C4-2B (cell line): Measurements from ENCODE around the gene ID3.

Source experiments
- ZFX ChIP-seq: fragments of 450-650 bp; IDR thresholded peaks from 2 replicates; pipeline ENCODE4 v1.6.1; 2017
- TF ChIP-seq, protein P1 (sequence below): fragments of 450-650 bp; conservative IDR thresholded peaks from 2 replicates; pipeline ENCODE4 v1.5.1; 2017; ENCODE audit warnings: mild to moderate bottlenecking

DNA sequence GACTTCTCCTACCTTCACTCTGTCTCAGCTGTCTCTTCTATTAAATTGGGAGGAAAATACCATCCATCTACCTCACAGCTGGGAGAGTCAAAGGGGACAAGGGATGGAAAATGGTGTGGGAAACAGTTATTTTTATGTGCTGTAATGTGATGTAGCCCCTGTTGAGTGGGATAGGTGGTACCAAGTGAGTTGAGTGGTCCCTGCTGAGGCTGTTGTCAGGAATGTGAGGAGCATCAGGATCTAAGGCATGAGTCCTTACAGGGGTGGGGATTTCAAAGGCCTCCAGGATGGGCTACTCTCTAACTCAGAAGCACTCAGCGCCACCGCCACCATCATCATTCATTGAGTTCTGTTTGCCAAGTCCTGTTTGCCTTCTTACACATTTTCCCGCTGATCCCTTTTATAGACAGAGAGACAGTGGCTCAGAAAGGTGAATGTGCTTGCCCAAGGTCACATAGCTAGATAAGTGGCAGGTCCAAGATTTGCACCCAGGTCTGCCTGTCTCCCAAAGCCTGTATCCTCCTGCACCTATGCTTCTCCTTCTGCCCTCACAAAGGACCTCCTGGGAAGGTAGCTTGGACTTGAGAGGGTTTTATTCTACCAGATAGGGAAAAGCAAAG lies 4.6 kb upstream of the ID3 start:
- TF ChIP-seq, protein P1, sequence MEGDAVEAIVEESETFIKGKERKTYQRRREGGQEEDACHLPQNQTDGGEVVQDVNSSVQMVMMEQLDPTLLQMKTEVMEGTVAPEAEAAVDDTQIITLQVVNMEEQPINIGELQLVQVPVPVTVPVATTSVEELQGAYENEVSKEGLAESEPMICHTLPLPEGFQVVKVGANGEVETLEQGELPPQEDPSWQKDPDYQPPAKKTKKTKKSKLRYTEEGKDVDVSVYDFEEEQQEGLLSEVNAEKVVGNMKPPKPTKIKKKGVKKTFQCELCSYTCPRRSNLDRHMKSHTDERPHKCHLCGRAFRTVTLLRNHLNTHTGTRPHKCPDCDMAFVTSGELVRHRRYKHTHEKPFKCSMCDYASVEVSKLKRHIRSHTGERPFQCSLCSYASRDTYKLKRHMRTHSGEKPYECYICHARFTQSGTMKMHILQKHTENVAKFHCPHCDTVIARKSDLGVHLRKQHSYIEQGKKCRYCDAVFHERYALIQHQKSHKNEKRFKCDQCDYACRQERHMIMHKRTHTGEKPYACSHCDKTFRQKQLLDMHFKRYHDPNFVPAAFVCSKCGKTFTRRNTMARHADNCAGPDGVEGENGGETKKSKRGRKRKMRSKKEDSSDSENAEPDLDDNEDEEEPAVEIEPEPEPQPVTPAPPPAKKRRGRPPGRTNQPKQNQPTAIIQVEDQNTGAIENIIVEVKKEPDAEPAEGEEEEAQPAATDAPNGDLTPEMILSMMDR, result no peak
- no peak for TF ChIP-seq ZFX
